Keratinocyte (primary cell): ENCODE data around the gene AMACR.

ENCODE experiments used
- CTCF ChIP-seq, 3 experiments: IDR thresholded peaks in 1 of 3; conservative IDR thresholded peaks in 1 of 3; optimal IDR thresholded peaks in 1 of 3; 2 replicates in 2 of 3; 3 replicates in 1 of 3; pipeline versions ENCODE3 to v1.5.1; 2011; ENCODE audit warnings: low read length in 3 of 3, mild to moderate bottlenecking in 3 of 3, moderate library complexity in 2 of 3, control low read depth in 1 of 3, inconsistent platforms in 1 of 3; ENCODE audit not compliant: insufficient read depth in 2 of 3; ENCODE audit errors: extremely low read depth in 1 of 3
- EZH2 ChIP-seq: IDR thresholded peaks from one replicate; pipeline ENCODE4 v1.6.1; 2012; ENCODE audit warnings: inconsistent platforms, mild to moderate bottlenecking, low read length, moderate library complexity

DNA sequence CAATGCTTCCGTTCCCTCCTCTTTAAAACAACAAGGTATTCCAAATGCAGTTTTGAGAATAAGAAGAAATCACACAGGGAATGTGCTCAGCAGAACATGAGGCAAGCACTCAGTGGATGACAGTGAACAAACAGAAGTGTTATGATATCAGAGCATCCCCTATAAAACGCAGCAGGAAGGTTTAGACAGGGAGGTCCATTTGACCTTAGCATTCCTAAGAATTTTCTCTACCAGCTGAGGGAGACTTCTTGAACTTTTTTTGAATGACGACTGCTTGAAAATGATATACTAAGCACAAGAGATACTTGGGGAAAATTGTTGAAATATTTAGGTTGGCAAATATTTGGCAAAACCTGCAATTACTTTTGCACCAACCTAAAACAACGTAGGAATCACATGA, 3.9 kb downstream of the AMACR start:
- no peak for TF ChIP-seq CTCF (optimal IDR thresholded peaks at IDR 0.05 in 1 of 3, IDR thresholded peaks at IDR 0.05 in 1 of 3, conservative IDR thresholded peaks at IDR 0.05 in 1 of 3; ENCODE audit: extremely low read depth in 1 of 3, insufficient read depth in 2 of 3, low read length in 3 of 3)
- no peak for TF ChIP-seq EZH2
